Measurements from ENCODE around the gene INKA2.

The INKA2 gene

DNA sequence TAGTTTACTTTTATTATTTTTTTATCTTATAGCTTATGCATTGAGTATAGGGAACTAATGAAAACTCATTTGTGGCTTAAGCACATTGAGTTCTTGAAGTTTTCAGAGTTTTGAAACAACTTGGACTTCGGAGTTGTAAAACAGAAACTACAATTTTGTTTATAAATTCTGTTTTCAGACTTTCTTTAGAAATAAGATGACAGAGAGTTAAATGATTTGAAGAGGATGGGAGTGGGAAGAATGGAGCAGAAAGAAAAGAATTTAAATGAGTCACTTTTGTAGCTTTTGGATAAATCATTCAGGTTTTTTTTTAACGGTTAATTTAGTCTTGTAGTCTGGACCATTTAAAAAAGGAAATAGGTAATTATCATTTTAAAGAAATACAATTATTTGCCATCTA is 32.3 kb downstream of the INKA2 start:
- no peak for DNase-seq (ENCODE audit: extremely low read depth in 1 of 2, low read depth in 1 of 2)

DNA sequence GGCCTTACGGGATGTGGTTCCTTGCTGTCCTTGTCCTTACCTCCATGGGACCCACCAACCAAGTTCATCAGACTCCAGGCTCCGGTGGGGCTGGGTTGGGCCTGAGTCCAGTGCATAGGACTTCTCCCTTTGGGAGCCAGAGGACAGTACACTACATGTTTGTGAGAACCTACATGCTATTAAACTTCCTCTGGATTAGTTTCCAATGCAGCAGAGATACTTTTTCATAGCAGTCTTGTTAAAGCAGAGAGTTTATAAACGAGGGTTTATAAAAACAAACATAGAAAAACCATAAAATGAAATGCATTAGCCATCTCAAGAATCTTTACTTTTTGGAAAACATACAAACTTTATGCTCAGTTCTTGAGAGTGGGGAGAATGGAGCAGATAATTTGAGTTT is 33.4 kb downstream of the INKA2 start:
- DNase-seq (ENCODE audit: extremely low read depth in 1 of 2, low read depth in 1 of 2): no peak

DNA sequence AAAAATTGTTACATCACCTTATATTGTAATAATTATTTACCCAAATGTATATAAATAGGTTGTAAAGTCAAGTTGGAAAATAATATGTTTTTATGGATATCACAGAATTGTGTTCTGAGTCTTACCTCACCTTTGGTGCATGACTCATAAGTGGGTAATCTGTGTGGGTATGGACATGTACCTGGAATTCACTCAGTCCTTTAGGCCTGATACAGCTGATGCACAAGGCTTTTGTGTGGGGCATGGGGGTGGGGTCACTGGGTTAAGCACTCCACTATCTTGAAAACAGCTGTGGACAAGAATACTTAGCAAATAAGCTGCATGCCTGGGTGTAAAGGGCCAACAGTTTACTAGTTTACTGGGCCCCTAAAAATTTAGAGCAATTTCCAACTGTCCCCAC is 34.4 kb downstream of the INKA2 start:
- DNase-seq (ENCODE audit: extremely low read depth in 1 of 2, low read depth in 1 of 2): no peak

DNA sequence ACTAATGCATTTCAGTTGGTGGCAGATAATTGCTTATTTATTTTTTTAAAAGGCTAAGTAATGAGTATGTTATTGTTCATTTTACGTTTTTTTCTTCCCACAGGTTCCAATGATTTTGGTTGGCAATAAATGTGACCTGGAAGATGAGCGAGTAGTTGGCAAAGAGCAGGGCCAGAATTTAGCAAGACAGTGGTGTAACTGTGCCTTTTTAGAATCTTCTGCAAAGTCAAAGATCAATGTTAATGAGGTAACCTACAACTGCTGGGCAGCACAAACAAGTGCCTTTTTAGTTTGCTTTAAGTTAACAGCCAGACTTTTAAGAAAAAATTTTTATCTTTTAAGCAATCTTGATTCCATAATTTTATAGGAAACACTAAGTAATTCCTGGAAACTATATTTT is 35.0 kb downstream of the INKA2 start:
- DNase-seq (ENCODE audit: extremely low read depth in 1 of 2, low read depth in 1 of 2): no peak

DNA sequence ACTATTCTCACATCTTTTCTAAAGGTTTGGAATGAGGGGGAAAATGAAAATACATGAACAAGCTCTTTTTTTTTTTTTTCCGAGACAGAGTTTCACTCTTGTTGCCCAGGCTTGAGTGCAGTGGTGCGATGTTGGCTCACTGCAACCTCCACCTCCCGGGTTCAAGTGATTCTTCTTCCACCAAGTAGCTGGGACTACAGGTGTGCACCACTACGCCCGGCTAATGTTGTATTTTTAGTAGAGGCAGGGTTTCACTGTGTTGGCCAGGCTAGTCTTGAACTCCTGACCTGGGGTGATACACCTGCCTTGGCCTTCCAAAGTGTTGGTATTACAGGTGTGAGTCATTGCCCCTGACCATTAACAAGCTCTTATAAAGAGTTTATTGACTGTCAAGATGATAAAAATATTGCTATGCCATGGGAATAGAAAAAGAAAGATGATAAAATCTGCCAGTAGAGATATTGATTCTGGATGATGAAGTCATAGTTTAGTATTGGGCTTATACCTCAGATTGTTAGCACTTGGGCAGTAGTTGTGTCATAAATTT is 36.6 kb downstream of the INKA2 start:
- DNase-seq (ENCODE audit: extremely low read depth in 1 of 2, low read depth in 1 of 2): no peak

DNA sequence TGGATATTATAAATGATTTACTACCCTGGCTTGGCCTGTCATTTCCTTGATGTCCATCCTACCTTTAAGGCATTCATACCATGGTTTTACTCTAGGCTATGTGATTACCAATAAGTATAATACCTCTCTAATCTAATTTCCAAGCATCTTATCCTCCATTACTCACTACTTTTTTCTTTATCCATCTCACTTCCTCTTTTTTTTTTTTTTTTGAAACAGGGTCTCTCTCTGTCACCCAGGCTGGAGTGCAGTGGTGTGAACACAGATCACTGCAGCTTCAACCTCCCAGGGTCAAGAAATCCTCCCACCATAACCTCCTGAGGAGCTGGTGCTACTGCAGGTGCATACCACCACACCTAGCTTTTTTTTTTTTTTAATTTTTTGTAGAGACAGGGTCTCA is 39.9 kb downstream of the INKA2 start:
- DNase-seq (ENCODE audit: extremely low read depth in 1 of 2, low read depth in 1 of 2): no peak

DNA sequence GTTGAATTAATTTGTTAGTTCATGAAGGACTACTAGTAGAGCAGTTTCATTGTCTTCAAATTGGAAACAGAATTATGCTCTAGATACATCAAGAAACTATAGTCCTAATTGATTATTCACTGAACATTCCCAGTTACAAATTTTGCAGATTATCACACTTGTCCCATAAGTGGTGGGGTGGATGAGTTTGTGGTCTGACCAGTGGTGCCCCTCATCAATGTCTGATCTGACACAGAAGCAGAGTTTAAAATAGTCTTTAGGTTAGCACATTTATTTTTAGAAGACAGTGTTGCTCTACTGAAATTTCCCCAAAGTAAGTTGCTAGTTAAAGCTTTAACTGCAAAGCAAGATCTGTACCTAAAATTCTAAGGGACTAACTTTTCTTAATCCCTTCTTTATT is 42.9 kb downstream of the INKA2 start:
- DNase-seq (ENCODE audit: extremely low read depth in 1 of 2, low read depth in 1 of 2): no peak

DNA sequence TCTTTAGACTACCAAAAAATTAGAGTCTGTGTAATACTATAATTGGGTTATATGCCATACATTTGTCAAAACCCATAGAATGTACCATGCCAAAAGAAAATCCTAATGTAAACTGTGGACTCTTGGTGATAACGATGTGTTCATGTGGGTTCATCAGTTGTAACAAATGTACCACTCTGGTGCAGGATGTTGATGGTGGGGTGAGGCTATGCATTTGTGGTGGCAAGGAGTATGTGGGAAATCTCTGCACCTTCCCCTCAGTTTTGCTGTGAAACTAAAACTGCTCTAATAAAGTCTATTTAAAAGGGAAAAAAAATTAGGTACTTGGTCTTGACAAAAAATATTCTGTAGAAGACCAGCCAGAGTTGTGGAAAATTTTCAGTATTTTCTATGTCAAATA is 43.4 kb downstream of the INKA2 start:
- no peak for DNase-seq (ENCODE audit: extremely low read depth in 1 of 2, low read depth in 1 of 2)

DNA sequence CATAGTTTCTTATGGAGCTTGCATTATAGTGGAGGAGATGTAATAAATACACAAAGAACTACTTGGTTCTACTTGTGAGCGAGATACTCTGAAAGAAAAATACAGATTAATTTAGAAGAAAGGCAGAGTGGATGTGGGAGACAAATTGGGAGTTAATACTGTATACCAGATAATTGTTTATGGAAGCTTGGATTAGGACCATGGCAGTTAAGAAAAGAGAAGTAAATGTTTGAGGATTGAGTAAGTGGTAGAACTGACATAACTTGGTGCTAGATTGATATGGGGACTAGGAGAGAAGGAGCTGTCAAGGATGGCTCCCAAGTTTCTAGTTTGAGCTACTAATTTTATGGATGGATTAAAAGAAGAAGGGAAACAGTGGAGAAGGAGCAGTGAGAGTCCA is 47.3 kb downstream of the INKA2 start:
- no peak for DNase-seq (ENCODE audit: extremely low read depth in 1 of 2, low read depth in 1 of 2)

DNA sequence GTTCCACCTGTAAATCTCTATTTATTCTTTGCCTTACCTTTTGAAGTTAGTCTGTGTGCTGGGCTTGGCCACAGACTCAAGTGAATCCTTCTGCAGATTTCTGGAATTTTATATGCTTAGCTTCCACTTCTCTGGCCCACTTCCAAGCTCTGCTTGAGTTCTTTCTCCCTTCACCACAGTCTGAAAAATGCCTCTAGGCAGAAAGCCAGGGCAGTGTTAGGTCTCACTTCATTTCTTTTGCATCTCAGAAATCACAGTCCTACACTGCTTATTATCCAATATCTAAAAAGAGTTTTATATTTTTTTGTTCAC is 48.9 kb downstream of the INKA2 start:
- no peak for DNase-seq (ENCODE audit: extremely low read depth in 1 of 2, low read depth in 1 of 2)
